Measurements from ENCODE around the gene PALLD. TPM values are rescaled to one million over a fixed set of nuclear protein-coding genes. Genes with fewer than 3 reads are reported as not detected.

PALLD gene
- polyA plus RNA-seq, 3 donors: 7.0 to 145 (median 22.7) TPM

GRCh38 chr4:168673476-168673875 is 176.6 kb downstream of the PALLD start:
- H3K27ac ChIP-seq (ENCODE audit: low read depth, low read length): no peak overlapping the region
- 86 to 90% (median 89%) methylated on average over 11 of the region's 11 CpGs for WGBS, 3 donors

- WGBS, 3 donors: 57 to 74% (median 67%) methylated on average over 6 of the region's 6 CpGs
- no peak overlapping the region for H3K27ac ChIP-seq (ENCODE audit: low read depth, low read length)
These were observed 177.4 kb downstream of the PALLD start for GRCh38 chr4:168674077-168674747.

- 52 to 90% (median 53%) methylated on average over 3 of the region's 3 CpGs for WGBS, 3 donors
- H3K27ac ChIP-seq (ENCODE audit: low read depth, low read length): no peak overlapping the region
These were observed 178.0 kb downstream of the PALLD start for GRCh38 chr4:168674866-168675265.

- H3K27ac ChIP-seq (ENCODE audit: low read depth, low read length): no peak overlapping the region
- WGBS, 3 donors: 86 to 95% (median 91%) methylated on average over 6 of the region's 6 CpGs
These were observed 180.2 kb downstream of the PALLD start for GRCh38 chr4:168677063-168677462.

GRCh38 chr4:168677879-168678278 is 181.0 kb downstream of the PALLD start:
- H3K27ac ChIP-seq (ENCODE audit: low read depth, low read length): no peak overlapping the region
- 93 to 94% (median 94%) methylated on average over 11 of the region's 11 CpGs for WGBS, 3 donors

GRCh38 chr4:168678751-168679366 is 182.0 kb downstream of the PALLD start:
- 95 to 98% (median 96%) methylated on average over 8 of the region's 8 CpGs for WGBS, 3 donors
- H3K27ac ChIP-seq (ENCODE audit: low read depth, low read length): no peak overlapping the region

- H3K27ac ChIP-seq (ENCODE audit: low read depth, low read length): no peak overlapping the region
- 94 to 100% (median 98%) methylated on average over 3 of the region's 3 CpGs for WGBS, 3 donors
These were observed 182.5 kb downstream of the PALLD start for GRCh38 chr4:168679397-168679796.

- H3K27ac ChIP-seq (ENCODE audit: low read depth, low read length): no peak overlapping the region
- WGBS, 3 donors: 79 to 96% (median 95%) methylated on average over 4 of the region's 4 CpGs
These were observed 183.0 kb downstream of the PALLD start for GRCh38 chr4:168679819-168680218.

- H3K27ac ChIP-seq (ENCODE audit: low read depth, low read length): no peak overlapping the region
- 72 to 79% (median 76%) methylated on average over 3 of the region's 3 CpGs for WGBS, 3 donors
These were observed 186.1 kb downstream of the PALLD start for GRCh38 chr4:168682898-168683500.

GRCh38 chr4:168683595-168683994 is 186.7 kb downstream of the PALLD start:
- WGBS, 3 donors: 97 to 100% (median 100%) methylated on average over 1 of the region's 1 CpG
- H3K27ac ChIP-seq (ENCODE audit: low read depth, low read length): no peak overlapping the region

GRCh38 chr4:168685136-168685809 is 188.4 kb downstream of the PALLD start:
- 64 to 69% (median 65%) methylated on average over 8 of the region's 8 CpGs for WGBS, 3 donors
- H3K27ac ChIP-seq (ENCODE audit: low read depth, low read length): no peak overlapping the region

GRCh38 chr4:168688584-168688983 is 191.7 kb downstream of the PALLD start:
- WGBS, 3 donors: 68 to 87% (median 70%) methylated on average over 3 of the region's 3 CpGs
- no peak overlapping the region for H3K27ac ChIP-seq (ENCODE audit: low read depth, low read length)

- no peak overlapping the region for H3K27ac ChIP-seq (ENCODE audit: low read depth, low read length)
- WGBS, 3 donors: 79 to 100% (median 89%) methylated on average over 1 of the region's 1 CpG
These were observed 192.9 kb downstream of the PALLD start for GRCh38 chr4:168689791-168690190.

- WGBS, 3 donors: 53 to 59% (median 55%) methylated on average over 2 of the region's 2 CpGs
- no peak overlapping the region for H3K27ac ChIP-seq (ENCODE audit: low read depth, low read length)
These were observed 193.3 kb downstream of the PALLD start for GRCh38 chr4:168690199-168690598.

GRCh38 chr4:168691631-168692369 is 194.9 kb downstream of the PALLD start:
- no peak overlapping the region for H3K27ac ChIP-seq (ENCODE audit: low read depth, low read length)
- WGBS, 3 donors: 78 to 80% (median 79%) methylated on average over 6 of the region's 6 CpGs

- H3K27ac ChIP-seq (ENCODE audit: low read depth, low read length): no peak overlapping the region
- 53 to 57% (median 57%) methylated on average over 8 of the region's 8 CpGs for WGBS, 3 donors
These were observed 197.1 kb downstream of the PALLD start for GRCh38 chr4:168693750-168694490.

- no peak overlapping the region for H3K27ac ChIP-seq (ENCODE audit: low read depth, low read length)
- 77 to 94% (median 83%) methylated on average over 4 of the region's 4 CpGs for WGBS, 3 donors
These were observed 197.8 kb downstream of the PALLD start for GRCh38 chr4:168694667-168695066.

GRCh38 chr4:168695288-168695687 is 198.4 kb downstream of the PALLD start:
- H3K27ac ChIP-seq (ENCODE audit: low read depth, low read length): no peak overlapping the region
- 79 to 85% (median 82%) methylated on average over 2 of the region's 2 CpGs for WGBS, 3 donors

Data from adipose tissue (tissue), 3 donors.